Measurements from ENCODE around the gene STUB1.

Gene STUB1

DNA sequence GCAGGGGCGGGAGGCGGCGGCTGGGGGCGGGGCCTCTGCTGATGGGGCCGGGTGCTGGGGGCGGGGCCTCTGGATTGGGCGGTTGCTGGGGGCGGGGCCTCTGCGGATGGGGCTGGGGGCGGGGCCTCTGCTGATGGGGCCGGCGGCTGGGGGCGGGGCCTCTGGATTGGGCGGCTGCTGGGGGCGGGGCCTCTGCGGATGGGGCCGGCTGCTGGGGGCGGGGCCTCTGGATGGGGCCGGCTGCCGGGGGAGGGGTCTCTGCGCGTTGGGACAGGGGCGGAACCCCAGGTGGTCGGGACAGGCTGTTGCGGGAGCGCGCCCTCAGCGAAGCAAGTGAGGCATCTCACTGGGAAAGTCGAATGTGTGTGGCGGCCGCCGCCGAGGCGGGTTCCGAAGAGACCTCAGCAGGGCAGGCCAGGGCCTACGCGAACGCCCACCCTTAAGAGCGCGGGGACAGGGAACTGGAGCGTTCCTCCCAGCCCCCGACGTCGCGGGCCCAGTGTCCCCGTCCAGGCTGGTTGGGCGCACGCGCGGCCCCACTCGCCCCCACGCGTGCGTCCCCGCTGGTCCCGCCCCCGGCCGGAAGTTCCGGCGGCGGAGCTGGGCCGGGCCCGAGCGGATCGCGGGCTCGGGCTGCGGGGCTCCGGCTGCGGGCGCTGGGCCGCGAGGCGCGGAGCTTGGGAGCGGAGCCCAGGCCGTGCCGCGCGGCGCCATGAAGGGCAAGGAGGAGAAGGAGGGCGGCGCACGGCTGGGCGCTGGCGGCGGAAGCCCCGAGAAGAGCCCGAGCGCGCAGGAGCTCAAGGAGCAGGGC, at the start of gene STUB1:
Gene STUB1 (plus strand): TSS at position 597 of the 811 bp plus-strand sequence. CDS start 116 bp downstream, at position 713.
- peak; percentile 88 for DNase-seq (ENCODE audit: low spot score)

DNA sequence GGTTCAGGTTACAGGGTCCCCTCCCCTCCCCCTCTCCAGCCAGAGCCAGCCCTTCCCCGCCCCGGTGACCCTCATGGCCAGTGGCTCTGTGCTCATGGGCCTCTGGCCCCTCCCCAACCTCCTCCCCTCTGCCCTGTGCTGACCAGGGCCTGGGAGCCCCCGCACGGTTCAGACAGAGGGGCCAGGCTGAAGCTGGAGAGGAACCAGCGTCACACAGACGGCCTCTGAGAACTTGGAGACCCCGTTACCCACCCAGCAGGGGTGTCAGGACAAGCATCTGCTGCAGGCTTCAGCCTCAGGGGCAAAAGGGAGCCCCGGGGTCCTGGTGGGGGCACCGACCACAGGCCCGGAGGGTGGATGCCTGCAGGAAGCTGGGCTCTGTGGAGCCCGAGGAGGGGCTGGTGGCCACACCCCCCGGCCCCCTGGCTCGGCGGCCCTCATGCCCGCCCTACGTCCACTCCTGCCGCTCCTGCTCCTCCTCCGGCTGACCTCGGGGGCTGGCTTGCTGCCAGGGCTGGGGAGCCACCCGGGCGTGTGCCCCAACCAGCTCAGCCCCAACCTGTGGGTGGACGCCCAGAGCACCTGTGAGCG, 49.3 kb upstream of the STUB1 start, which contains the start of gene WFIKKN1:
Gene WFIKKN1 (plus strand): TSS at position 171 of the 591 bp plus-strand sequence. CDS start 269 bp downstream, at position 440.
- no peak for DNase-seq (ENCODE audit: low spot score)

DNA sequence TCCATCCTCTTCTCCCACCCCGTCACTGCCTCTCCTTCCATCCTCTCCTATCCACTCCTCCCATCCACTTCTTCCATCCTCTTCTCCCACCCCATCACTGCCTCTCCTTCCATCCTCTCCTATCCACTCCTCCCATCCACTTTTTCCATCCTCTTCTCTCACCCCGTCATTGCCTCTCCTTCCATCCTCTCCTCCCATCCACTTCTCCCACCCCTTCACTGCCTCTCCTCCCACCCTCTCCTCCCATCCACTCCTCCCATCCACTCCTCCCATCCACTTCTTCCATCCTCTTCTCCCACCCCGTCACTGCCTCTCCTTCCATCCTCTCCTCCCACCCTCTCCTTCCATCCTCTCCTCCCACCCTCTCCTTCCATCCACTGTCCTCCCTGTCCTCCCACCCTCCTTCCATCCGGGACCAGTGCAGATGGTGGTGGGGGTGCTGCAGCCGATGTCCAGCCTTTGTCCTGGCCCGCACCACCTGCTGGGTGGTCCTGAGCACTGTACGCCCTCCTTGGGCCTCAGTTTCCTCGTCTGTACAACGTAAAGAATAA, 48.3 kb upstream of the STUB1 start:
- DNase-seq (ENCODE audit: low spot score) = no peak

DNA sequence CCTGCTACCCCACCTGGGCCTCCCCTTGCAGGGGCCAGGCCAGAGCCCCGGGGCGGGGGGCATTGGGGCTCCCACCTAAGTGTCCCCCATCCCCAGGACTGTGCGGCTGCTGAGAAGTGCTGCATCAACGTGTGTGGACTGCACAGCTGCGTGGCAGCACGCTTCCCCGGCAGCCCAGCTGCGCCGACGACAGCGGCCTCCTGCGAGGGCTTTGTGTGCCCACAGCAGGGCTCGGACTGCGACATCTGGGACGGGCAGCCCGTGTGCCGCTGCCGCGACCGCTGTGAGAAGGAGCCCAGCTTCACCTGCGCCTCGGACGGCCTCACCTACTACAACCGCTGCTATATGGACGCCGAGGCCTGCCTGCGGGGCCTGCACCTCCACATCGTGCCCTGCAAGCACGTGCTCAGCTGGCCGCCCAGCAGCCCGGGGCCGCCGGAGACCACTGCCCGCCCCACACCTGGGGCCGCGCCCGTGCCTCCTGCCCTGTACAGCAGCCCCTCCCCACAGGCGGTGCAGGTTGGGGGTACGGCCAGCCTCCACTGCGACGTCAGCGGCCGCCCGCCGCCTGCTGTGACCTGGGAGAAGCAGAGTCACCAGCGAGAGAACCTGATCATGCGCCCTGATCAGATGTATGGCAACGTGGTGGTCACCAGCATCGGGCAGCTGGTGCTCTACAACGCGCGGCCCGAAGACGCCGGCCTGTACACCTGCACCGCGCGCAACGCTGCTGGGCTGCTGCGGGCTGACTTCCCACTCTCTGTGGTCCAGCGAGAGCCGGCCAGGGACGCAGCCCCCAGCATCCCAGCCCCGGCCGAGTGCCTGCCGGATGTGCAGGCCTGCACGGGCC, 47.5 kb upstream of the STUB1 start:
- no peak for DNase-seq (ENCODE audit: low spot score)

DNA sequence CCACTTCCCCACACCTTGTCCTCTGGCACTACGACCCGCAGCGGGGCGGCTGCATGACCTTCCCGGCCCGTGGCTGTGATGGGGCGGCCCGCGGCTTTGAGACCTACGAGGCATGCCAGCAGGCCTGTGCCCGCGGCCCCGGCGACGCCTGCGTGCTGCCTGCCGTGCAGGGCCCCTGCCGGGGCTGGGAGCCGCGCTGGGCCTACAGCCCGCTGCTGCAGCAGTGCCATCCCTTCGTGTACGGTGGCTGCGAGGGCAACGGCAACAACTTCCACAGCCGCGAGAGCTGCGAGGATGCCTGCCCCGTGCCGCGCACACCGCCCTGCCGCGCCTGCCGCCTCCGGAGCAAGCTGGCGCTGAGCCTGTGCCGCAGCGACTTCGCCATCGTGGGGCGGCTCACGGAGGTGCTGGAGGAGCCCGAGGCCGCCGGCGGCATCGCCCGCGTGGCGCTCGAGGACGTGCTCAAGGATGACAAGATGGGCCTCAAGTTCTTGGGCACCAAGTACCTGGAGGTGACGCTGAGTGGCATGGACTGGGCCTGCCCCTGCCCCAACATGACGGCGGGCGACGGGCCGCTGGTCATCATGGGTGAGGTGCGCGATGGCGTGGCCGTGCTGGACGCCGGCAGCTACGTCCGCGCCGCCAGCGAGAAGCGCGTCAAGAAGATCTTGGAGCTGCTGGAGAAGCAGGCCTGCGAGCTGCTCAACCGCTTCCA, 46.7 kb upstream of the STUB1 start:
- no peak for DNase-seq (ENCODE audit: low spot score)

DNA sequence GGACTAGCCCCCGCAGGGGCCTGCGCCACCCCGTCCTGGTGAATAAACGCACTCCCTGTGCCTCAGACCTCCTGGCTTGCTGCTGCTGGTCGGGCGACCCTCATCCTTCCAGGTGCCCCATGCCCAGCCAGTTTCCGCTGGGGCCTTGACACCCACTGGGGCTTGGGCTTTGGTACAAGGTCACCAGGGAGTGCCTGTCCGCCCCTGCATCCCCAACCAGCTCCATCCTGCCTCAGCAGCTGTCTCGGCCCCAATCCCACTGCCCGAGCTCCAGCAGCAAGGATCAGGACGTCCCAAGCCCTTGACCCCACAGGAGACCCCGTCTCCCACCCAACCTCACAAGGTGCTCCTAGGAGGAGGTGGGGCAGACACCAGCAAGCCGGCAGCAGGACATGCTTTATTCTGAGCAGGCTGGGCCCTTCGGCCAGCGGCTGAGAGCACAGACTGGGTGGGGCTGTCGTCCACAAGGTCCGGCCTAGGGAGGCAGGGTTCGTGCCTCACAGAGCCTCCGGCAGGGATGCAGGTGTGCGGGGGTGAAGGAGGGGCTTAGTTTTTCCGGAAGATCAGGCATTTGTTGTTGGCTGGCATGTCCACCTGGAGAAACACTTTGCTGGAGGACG, 46.0 kb upstream of the STUB1 start:
- no peak for DNase-seq (ENCODE audit: low spot score)

DNA sequence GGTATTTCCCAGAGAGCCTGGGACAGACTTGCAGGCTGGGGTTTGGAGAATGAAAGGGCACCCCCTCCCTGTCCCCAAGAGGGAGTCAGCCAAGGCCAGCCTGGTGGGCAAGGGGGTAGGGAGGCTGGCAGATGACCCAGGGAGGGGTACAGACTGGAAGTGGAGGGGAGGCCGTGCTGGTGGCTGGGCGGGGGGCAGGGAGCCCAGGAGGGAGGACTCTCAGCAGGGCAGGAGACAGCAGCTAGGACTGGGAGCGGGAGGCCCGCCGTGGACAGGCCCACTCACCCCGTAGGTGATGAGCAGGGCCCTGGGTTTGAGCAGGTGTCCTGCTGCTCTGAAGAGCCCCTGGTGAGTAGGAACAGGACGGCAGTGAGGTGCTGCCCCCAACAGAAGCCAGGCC, 45.2 kb upstream of the STUB1 start:
- DNase-seq (ENCODE audit: low spot score) = no peak

DNA sequence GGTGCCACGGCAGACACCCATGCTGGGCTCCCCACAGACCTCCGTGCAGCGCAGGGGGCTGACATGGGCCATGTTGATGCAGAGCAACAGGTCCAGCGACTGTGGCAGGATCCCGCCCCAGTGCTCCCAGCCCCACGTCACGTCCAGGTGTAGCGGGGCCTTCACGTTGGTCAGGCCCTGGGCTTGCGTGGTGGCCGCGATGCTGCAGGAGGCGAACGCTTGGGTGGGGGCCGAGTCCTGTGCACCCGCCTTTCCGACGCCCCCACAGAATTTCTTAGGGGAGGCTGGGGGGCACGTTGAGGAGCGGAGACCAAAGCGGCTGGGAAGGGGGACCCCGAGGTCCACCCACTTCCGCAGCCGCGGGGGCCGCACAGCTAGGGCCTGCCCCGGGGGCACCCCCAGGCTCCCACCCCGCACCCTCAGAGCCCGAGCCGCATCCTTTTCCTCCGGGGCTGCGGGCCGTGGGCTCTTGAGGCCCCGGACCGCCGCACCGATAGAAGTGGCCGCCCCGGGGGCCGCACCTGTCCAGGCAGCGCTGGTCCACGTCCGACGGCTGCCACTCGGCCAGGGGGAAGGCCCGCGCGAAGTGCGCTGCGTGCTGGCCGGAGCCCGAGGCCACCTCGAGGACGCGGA, 44.5 kb upstream of the STUB1 start:
- DNase-seq (ENCODE audit: low spot score) = no peak

DNA sequence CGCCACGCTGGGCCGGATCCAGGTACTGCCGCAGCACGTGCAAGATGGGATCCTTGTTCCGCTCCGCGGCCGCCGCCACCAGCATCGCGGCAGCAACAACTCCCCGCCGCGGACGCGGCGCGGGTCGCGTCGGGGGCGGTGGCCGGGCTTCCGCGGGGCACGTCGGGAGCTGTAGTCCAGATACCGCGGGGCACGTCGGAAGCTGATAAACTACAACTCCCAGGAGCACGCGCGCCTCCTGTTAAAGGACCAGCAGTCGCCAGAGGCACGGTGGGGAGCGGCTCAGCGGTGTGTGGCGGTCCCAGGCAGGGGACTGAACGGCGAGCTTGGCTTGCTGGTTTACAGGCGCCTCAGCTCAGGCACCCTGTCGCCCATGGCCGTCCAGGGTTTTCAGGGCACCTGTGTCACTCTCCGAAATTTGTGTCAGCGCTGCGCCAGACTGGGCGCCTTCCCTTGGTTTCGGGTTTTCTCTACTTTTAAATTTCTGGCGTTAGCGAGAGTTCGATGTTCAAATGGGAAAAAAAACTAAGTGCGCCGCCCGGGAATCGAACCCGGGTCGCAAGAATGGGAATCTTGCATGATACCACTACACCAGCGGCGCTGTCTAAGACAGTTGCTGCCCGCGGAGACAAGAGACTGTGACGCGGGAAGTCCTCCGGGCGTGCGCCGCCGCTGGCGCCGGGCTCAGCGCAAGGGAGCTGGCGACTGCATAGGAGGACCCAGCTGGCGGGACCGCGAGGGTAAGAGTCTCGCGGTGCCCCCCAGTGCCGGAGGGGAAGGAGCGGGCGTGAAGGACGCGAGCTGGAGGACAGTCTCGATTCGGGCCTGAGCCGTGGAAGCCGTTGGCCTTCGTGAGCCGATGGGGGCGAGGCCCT, 43.8 kb upstream of the STUB1 start, which contains the start of gene METTL26:
Gene METTL26 (minus strand): TSS at position 100 of the 875 bp plus-strand sequence. CDS start 15 bp downstream, at position 85.
- DNase-seq (ENCODE audit: low spot score) = peak; percentile 92

DNA sequence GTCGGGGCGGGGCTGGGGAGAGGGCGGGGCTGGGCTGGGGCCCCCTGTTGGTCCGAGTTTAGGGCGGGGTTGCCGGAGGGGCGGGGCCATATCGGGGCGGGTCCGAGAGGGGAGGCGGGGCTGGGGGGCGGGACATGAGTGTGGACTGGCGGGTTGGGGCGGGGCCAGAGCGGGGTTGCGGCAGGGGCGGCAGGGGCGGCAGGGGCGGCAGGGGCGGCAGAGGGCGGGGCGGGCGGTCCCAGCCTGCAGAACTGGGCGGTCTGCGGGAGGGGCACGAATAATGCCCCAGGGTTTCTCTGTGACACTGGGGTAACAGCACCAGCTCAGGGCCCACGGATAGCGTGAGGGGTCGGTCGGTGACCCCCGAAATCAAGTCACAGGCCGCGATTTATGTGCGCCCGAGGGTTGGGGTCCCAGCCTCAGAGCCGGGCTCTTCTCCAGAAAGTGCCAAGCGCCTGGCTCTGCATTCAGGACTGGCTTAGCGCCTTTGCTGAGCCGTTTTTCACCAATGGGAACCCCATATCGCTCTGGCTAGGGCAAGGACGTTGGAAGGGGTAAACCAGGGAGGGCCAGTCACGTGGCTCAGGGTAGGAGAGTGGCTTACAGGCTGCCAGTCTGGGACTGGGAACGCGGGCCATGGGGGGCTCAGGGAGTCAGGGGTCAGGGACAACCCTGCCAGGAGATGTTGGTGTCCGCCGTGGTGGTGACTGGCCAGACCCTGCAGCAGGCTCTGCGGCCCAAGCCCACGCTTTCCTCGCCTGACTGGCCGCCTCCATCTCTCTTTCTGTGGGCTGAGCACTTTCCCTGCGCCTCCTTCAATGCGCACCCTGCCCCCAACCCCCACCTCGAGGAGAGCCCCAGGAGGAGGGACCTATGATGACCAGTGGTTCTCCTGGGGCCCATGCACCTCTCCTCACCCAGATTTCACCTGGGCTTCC, 42.9 kb upstream of the STUB1 start:
- DNase-seq (ENCODE audit: low spot score) = peak; percentile 89

DNA sequence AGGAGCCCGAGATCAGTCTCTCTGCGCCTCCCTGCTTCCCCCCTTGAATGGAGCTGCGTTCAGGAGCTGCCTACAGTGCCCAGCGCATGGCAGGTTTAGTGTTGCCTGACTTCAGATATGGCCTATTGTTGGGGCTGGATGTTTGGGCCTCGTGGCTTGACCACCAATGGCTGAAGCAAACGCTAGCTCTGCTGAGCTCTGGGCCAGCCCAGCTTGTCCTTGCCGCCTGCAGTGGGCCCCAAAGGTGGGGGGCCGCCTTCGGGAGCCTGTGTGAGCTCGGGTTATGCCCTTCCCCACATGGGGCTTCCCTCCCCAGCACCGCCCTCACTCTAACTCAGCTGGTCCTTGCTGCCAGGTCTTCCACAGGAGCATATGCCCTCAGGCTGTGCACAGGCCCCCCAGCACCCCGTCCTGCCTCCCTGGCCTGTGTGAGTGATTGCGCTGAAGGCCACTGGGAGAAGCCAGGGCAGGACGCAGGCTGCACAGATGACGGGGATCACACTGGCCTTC, 42.1 kb upstream of the STUB1 start:
- DNase-seq (ENCODE audit: low spot score) = no peak

DNA sequence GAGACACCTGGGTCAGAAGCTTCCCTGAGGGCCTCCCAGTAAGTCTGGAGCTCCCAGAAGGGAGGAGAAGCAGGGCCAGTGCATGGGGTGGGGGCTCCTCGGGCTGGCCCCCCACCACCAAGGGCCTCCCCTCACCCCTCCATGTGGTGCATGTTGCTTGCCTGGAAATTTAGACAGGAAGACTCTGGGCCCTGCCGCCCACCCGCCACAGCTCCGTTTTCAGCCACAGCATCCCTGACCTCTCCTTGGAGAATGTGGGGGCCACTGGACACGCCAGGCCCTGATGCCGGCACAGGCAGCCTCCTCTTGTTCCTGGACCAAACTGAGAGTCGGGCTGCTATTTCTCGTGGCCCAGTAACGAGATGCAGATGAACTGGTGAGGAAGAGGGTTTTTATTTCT, 41.4 kb upstream of the STUB1 start:
- DNase-seq (ENCODE audit: low spot score) = no peak

DNA sequence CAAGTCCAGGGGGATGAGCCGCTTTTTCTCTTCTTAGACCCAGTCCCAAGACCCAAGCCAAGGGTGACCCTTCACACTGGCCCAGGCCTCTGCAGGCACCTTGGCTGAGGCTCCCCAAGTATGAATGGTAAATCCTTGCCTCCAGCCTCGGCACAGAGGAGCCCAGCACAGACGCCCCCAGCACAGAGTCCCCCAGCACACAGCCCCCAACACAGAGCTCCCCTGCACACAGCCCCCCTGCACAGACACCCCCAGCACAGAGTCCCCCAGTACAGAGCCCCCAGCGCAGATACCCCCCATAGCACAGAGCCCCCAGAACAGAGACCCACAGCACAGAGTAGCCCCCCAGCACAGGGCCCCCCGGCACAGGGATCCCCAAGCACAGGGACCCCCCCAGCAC, 39.6 kb upstream of the STUB1 start:
- DNase-seq (ENCODE audit: low spot score) = no peak

DNA sequence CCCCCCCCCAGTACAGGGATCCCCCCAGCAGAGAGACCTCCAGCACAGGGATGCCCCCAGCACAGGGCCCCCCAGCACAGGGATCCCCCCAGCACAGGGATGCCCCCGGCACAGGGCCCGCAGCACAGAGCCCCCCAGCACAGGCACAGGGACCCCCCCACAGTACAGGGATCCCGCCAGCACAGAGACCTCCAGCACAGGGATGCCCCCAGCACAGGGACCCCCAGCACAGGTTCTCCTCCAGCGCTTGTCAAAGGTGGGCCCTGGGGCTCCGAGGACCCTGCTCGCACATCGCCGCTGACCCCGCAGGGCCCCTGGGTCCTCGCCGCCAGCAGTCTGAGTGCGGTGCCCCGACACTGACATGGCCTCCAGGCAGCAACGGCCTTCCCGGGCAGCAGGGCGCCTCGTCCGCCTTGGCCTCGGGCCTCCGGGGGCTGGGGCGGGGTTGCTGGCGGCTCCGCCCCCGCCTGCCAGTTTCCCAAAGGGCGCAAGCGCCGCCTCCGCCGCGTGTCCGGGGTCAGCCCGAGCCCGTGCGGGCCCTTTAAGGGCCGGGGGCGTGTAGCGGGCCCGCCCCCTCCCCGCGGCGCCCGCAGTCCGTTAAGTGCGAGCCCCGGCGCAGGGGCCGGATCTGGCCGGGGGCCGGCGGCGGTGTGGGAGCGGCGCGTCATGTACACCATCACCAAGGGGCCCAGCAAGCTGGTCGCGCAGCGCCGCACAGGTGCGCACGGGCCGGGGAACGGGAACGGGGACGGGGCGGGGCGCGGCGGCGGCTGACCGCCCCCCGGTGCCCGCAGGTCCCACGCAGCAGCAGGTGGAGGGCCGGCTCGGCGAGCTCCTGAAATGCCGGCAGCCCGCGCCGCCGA, 38.7 kb upstream of the STUB1 start, which contains the start of gene MCRIP2:
Gene MCRIP2 (plus strand): TSS at position 503 of the 863 bp plus-strand sequence. CDS start 164 bp downstream, at position 667.
- DNase-seq (ENCODE audit: low spot score) = peak; percentile 65

DNA sequence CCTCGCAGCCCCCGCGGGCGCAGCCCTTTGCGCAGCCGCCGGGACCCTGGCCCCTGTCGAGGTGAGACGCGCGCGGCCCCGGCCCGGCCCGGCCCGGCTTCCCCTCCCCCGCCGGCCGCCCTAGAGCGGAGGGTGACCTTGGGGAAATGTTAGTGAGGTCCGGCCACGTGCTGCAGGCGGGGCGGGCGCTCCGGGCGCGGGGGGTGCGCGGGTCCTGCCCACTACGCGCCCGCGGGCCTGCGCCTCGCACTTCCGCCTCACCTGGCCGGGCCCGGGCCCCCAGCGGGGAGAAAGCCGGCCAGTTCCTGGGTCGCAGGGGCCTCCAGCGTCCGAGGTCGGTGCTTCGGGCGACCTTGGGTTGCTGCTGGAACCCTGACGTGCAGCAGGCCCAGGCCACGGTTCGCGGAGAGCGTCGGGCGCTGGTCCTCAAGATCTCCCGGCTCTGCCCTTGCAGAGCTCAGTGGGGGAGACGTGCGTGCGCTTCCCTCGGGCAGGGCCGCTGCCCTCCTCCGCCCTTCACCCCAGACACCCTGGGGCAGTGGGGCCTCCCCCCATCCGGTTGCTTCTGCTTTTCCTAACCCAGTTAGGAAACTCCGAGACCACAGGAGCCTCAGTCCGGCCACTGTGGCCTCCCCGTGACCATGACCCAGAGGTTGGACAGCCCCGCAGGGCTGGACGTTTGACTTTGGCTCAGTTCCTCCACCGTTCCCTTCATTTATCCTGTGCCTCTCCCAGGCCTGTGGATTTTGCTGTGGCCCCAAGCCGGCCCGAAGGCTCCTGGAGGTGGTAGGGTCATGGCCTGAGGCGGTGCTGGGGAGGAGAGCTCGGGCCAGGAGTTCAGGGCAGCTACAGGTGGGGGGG, 37.8 kb upstream of the STUB1 start:
- DNase-seq (ENCODE audit: low spot score) = no peak

DNA sequence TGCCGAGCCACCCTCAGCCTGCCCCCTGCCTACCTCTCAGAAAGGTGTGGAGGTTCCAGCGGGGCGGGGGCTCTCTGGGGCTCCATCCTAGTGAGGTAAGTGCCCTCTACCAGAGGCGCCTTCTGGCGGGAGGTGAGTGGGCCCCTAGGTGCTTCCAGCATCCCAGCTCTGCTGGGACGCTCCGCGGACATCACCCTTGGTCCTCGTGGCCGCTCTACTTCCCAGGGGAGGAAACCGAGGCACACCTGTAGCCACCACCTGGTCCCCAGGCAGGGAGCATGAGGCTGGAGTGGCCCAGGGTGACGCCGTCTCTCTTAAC, 37.2 kb upstream of the STUB1 start:
- DNase-seq (ENCODE audit: low spot score) = no peak
